ENCODE measurements around the gene WDR73. TPM values are rescaled to one million over a fixed set of nuclear protein-coding genes. Genes with fewer than 3 reads are reported as not detected.

WDR73 gene
- total and polyA plus RNA-seq, 9 of the 15 experiments (the other 6 are each of a cell fraction or from before 2014, with no cell fraction given), result 9.2 to 25.4 (median 21.7) TPM

- TF ChIP-seq TAF7 (tag; IDR thresholded peaks at IDR 0.05) (0 out of 2 replicates have a peak, but pooled peaks have one; percentile 29), KAT7 (CRISPR knock-in tag; IDR thresholded peaks at IDR 0.05; ENCODE audit: borderline replicate concordance) (0 out of 2 replicates have a peak, but pooled peaks have one; percentile 78), ZNF395 (CRISPR knock-in tag; IDR thresholded peaks at IDR 0.05) (0 out of 2 replicates have a peak, but pooled peaks have one; percentile 10), TCF15 (CRISPR knock-in tag; IDR thresholded peaks at IDR 0.05) (no peak), ZNF75A (CRISPR knock-in tag; IDR thresholded peaks at IDR 0.05) (no peak), ETS2 (tag; IDR thresholded peaks at IDR 0.05; ENCODE audit: borderline replicate concordance, poor library complexity, severe bottlenecking) (no peak), CLOCK (CRISPR knock-in tag; IDR thresholded peaks at IDR 0.05; ENCODE audit: borderline replicate concordance) (no peak), E2F1 (CRISPR knock-in tag; IDR thresholded peaks at IDR 0.05) (peak; percentile 30; the same call in 1 of the 2 replicates), PRDM10 (IDR thresholded peaks at IDR 0.05; ENCODE audit: partially characterized antibody) (peak; percentile 98), RAD51 (IDR thresholded peaks at IDR 0.05; ENCODE audit: borderline replicate concordance, low read depth) (no peak), NUFIP1 (IDR thresholded peaks at IDR 0.05; ENCODE audit: partially characterized antibody) (no peak), ZSCAN32 (CRISPR knock-in tag; IDR thresholded peaks at IDR 0.05) (no peak; the same call in 1 of the 2 replicates), TOE1 (IDR thresholded peaks at IDR 0.05; ENCODE audit: borderline replicate concordance) (peak; percentile 54; the same call in 1 of the 2 replicates), TOE1 (CRISPR knock-in tag; IDR thresholded peaks at IDR 0.05; ENCODE audit: borderline replicate concordance, low read depth) (0 out of 2 replicates have a peak, but pooled peaks have one; percentile 52), RBM25 (IDR thresholded peaks at IDR 0.05; ENCODE audit: low read depth, low read length, severe bottlenecking) (peak; percentile 99), PHF8 (IDR thresholded peaks at IDR 0.05; ENCODE audit: borderline replicate concordance, low read length) (peak; percentile 89)
Measured at GRCh38 chr15:84653910-84654688, at the start of gene WDR73 (continued).
